NOMO-1 (cell line): ENCODE measurements around the gene CRPPA.
"Not testable (repeated sequence)": the region's sequence is repeated elsewhere in the genome, so short reads cannot be mapped to it uniquely, and the experiment has no call there.

ENCODE experiments used
- DNase-seq, 2 experiments: peaks; one replicate each; lab custom pipeline; 2025; ENCODE audit not compliant: unreplicated experiment in 2 of 2; lab: John Stamatoyannopoulos, UW

Gene CRPPA

DNA sequence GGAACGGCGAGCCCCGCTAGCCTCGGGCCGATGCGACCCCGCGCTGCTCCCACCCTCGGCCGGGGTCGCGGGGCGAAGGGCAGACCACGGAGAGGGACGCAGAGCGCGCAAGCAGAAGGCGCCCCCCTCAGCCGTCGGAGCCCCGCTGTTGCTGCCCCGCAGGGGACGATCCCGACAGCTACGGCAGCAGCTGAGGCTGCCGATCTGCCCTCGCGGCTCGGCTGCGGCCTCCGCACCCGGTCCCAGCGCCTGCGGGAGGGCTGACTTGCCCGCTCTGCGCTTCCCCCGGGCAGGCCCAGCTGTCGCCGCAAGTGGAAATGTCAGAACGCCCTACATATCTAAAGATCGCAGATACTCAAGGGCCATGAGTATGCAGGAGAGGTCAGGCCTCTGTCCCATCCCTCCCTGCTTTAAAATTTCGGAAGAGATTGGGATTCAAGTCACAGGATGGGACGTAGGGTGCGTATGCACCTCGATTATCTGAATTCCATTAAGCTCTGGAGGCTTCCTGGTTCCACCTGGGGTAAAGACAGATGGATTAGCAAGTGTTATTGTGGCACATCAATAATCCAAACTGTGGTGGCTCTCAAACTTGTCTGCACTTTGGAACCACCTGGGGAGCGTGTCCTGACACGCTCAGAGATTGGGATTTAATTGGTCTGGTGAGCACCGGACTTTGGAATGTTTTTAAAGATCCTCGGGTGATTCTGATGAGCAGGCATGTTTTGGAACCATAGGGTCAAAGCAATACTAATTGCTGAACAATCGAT is at the start of gene CRPPA:
TSS of gene CRPPA (minus strand) at position 206 of the 770 bp plus-strand sequence. CDS start 216 bp downstream, outside the sequence.
- peak in 1 of 2 experiments; percentile 13 for DNase-seq

DNA sequence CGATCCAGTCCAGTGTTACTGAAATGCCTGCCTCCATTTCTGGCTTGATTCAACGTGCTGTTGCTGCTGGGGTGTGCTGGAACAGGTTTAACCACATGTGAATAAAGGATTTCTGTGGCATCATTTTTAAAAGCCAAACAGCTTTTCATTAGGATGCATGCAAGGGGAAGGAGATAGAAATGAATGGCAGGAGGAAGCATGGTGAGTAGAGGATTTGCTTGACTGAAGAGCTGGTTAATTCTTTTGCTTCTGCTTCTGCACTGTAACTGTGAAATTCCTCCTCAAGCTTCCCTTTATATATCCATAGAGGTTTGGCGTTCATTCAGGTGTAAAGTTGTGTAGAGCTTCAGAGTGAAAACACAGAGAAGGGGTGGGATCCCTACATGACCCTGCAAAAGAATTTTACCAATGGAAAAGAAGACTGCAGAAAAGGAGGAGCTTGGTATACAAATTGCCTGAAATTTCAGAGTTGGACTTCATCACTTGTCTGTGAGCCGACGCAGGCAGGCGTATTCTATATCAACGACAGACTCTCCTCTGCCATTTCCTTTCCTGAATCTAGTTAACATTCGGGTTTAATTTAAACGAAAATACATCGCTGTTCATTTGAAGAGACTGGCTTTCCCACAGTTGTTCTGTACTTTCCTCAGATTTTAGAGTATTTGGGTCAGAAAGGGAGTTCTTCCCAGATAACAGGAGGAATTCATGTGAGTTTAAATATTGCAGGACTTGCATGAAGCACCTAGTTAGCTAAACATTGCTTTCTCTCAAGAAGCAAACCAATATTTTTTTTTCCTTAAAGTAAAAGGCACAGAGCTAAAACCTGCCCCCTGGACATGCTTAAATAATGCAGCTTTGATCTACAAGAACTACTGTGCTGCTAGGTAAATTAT is 44.4 kb upstream of the CRPPA start, which contains the start of gene SOSTDC1:
TSS of gene SOSTDC1 (minus strand) at position 270 of the 893 bp plus-strand sequence. CDS start at position 200, 70 bp downstream.
- no peak for DNase-seq

DNA sequence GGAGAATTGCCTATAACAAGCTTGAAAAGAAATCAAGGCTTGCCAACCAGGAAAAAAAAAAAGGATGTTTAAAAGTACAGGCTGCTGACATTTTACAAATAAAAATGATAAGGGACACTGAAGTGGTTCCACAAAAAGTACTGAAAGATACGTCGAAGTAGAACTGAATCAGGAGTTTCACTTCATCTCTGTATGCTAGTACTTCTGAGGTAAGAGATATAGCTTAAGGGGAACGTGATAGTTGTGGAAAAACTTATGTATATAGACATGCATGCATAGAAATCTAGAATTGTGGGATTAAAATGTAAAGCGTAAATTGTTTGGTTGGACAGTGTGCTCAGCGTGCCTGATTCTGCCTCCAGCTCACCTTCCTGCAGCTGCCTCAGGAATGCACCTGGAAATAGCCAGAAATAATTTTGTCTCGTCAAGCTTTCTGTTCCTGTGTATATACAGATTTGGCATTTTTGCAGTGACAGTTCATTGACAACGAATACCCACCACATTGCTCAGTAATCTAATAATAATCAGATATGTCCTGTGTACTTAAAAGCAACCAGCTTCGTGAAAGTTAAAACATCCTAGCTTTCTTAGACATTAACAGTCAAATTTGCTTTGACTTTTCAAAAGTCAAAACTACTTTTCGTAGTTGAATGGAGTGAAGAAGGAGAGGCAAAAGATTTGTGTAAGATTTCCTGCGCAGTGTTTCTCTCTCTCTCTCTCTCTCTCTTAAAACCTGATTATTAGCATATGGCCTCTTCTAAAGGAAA is 42.8 kb upstream of the CRPPA start:
- no peak for DNase-seq

DNA sequence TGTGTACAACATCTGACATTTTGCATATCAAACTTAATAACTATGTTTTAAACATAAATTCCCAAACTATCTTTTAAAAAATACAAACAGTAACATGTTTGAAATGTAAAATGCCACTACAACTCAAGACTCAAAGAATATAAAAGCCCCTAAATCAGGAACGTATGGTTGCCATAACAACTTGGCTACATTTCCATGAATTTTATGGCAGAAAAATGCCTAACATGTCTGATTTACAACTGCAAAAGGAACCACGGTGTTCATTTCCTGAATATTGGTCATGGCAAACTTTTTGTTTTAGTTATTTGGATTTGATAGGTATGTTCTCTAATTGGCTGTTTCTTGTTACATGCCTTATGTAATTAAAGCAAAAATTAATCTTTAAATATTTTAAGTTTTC is 42.2 kb upstream of the CRPPA start:
- DNase-seq = no peak

DNA sequence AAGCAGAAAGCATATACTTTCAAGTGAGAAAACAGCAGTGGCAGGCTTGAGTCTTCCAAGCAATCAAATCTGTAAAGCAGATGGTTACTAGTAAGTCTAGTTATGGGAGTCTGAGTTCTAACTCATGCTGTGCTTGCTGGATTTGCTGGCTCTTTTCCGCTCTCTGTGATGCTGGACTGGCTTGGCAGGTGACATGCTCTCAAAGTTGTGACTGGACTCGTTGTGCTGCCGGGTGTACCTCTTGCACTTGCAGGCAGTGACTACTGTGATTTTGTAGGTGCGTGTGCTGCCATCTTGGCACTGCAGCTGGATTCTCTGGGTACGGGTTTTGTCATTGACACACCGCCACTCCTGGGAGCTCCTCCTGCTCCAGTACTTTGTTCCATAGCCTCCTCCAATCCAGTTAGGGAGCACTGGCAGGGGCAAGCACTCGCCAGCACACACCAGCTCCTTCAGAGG is 41.1 kb upstream of the CRPPA start:
- DNase-seq = no peak

DNA sequence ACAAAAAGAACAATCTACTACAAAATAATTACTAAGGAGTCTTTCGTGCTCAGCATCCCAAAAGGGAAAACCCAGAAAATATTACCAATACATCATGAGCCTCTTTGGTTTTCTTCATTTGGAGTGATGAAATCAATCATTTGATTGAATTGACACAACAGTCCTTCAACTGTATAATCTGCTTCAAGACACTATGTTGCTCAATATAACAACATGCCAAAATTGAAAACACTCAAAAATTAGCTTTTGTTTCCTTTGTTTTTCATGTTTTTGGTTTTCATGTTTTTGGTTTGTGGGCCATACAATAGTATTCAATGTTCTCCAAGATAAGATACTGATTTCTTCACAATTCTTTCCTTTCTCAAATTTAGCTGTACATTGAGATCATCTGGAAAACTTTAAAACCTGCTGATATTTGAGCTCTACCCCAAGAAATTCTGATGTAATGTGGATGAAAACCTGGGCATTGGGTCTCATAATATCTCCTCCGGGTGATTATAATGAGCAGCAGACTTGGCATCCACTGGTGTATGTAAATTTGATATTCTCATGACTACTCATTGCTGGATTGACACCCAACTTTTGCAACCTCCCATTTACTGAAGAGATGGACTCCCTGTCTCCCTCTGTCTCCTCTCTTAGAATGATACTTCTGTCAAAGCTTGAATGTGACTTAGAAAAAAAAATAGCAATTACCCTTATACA is 39.6 kb upstream of the CRPPA start:
- no peak for DNase-seq

DNA sequence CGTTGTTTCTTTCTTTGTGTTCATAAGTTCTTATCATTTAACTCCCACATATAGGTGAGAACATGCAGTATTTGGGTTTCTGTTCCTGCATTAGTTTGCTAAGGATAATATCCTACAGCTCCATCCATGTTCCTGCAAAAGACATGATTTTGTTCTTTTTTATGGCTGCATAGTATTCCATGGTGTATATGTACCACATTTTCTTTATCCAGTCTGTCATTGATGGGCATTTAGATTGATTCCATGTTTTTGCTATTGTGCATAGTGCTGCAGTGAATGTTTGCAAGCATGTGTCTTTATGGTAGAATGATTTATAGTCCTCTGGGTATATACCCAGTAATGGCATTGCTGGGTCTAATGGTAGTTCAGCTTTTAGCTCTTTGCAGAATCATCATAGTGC is 35.0 kb upstream of the CRPPA start:
- DNase-seq = not testable (repeated sequence)

DNA sequence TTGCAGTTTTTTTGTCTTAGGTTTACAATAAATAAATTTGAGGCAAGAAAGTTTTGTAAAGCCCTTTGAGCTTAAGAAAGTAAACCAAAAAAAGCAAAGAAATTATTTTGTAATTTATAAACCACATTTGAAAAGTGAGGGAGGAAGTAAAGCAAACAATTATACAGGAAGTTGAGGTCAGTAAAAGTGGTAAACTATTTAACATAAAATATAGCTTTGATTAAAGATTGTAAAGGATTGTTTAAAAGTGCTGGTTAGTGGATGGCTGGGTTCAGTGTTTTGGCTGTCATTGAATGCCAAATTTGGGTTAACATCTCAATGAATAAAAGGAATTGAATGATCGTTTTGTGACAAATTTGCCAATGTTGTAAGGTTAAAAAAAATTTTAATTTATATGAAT is 34.3 kb upstream of the CRPPA start:
- DNase-seq = peak; percentile 0 to 35

DNA sequence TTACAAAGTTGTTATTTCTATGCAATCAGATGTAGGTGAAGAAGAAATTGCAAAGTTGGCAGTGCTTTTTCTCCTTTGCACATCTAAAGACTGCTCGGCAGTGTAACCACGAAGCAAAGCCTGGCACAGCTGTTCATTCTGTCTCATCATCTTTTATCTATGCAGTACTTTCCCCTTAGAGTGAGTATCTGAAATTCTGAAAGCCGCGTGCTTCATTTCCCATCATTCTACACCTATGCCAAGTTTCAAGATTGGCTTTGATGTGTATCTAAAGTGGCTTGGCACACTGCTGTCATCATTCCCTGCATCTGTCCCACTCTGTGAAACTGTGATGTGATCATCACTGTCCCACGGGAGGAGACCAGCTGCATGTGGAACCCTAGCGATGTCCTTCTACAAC is 29.0 kb upstream of the CRPPA start:
- DNase-seq = no peak

DNA sequence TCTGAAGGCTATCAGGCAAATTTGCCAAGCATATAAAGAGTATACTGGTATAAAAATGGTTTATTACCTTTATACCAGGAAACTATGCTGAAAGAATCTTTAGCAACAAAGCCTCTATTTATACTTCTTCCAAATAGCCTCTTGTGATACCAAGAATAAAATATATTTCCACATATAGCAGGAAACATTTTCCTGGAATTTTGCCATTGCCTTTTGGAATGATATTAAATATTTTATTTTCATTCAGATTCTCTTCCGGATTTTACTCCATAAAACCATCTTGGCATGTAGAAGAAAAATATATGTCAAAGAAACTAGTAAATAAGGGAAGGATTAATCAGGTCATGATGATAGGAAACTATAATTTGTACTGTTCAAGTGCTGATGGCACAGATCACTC is 26.5 kb upstream of the CRPPA start:
- DNase-seq = no peak

DNA sequence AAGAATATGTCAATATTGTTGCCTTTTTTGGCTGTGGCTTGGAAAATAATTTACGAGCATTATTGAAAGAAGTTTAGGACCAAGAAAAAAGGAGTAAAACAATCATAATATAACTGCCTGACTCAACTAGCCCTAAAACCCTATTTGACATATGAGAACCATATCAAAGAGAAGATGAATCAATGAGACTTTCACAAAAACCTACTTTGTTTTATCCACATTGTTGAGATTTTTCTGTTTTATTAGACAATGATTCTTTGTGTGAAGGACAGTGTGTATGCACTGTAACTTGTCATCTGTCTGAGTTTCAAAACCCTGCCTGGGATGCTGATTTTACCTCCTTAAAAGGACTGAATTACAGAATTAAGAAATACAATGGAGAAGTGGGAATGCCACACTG is 25.2 kb upstream of the CRPPA start:
- DNase-seq = no peak

DNA sequence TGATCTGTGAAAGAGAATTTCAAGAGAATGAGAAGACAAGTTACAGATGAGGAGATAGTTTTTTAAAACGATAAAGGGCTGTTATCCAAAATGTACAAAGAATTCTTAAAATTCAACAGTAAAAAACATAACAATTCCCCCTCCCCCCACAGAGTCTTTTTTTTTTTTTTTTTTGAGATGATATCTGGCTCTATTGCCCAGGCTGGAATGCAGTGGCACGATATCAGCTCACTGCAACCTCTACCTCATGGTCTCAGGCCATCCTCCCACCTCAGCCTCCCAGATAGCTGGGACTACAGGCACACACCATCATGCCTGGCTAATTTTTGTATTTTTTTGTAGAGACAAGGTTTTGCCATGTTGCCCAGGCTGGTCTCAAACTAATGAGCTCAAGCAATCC is 22.5 kb upstream of the CRPPA start:
- DNase-seq = not testable (repeated sequence)

DNA sequence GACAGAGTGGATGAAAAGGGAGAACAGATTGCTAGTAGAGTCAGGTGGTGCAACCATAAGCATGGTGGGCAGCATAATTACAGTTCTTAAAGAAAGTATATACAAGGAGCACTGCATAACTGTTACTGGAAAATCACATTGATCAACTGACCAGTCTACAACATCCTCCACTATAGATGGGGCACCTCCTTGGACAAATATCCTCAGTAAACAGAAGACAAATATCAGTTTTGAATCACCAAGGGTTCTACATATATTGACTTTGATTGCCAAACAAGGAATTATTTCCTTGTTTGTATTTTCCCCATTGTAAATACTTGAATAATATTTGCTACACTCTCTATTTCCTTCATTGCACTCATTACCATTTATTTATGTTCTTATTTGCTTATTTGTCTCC is 17.6 kb upstream of the CRPPA start:
- DNase-seq = no peak

DNA sequence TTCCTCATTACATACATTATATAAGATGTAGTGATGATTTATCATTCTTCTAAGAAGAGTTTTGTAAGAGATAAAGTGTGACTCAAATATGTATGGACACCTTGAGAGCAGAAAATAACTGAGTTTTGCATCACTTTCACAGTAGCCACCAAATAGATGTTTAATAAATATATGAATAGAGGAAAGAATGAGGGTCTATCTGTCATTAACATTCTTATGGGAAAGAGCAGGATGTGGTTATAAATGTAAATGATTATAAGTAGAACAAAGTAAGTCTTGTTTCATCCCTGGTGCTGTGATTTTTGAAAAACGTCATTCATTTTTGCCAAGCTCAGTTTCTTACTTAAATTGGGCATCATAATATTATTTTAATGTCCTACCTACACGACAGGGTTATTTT is 15.0 kb upstream of the CRPPA start:
- no peak for DNase-seq

DNA sequence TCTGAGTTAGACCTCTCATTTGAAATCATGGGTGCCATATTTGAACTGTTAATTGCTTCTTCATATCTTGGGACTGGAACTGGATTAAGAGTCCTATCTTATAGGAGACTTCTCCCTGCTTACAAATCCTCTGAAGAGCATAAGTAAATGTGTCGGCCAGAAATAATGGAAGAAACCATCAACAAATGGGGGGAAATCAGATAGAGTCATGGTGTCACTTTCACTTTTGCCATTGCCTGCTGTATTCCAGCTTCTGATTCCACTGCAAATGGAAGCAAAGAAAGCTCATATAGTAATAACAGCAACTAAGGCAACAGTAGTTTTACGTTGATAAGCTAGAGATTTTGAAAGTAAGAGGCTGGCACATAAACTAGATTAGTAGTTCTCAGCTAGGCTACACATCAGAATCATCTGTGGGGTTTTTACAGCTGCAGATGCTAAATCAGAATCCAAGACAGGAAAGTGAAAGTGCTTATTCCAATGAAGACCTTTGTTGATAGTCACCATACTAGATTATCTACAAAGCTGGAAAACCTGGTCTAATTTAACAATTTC is 12.3 kb upstream of the CRPPA start:
- no peak for DNase-seq

DNA sequence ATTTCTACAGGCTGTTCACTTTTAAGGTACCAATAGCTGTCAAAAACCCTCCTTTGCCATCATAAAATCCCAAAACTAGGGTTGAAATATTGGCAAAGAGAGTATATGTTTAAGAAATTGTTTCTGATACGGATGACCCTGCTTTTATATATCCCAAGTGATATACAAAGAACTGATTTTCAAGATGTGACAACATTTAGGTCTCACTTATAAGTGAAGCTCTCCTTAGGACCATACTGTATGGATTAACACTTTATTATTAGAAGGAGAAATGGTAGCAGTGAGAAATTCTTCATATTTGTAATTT is 11.0 kb upstream of the CRPPA start:
- no peak for DNase-seq

DNA sequence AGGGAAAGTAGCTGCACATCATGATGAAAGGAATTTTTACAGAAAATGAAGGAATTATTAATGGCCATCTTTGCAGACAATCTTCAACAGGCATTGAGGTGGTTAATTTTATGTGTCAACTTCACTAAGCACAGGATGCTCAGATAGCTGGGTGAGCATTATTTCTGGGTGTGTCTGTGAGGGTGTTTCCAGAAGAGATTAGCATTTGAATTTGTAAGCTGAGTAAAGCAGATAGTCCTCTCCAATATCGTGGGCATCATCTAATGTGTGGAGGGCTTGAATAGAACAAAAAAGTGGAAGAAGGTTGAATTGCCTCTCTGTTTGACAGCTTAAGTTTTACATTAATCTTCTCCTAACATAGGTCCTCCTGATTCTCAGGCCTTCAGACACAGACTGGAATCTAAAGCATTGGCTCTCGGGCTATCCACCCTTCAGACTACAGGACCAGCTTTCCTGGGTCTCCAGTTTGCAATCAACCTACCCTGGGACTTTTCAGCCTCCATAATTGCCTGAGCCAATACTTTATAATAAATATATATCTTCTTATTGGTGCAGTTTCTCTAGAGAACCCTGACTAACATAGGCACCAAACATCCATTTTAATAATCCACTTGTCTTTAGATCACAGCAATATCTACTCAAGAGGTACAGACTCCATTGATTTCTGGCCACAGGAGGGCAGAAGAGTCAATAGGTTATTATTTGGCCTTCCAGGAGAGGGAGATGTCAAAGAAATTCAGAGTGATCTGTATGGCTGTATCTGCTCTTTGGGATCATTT is 10.5 kb upstream of the CRPPA start:
- DNase-seq = peak in 1 of 2 experiments; percentile 0

DNA sequence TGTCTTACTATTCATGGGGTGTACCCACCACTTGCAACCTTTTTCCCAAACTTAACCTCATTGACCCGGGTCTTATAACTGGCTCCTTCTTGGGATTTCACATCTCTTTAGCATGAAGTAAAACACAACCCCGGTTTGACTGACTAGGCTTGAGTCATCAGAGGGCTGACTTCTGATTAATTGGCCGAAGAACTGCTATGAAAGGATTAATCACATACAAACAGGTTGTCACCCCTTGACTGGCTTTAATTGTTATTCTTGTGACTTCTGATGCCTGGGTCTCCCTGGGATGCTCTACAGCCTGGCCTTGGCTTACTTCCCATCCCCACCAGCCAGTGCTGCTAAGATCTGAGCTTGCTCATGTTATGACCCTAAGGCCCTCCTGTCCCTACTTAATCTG is 8.8 kb upstream of the CRPPA start:
- DNase-seq = no peak

DNA sequence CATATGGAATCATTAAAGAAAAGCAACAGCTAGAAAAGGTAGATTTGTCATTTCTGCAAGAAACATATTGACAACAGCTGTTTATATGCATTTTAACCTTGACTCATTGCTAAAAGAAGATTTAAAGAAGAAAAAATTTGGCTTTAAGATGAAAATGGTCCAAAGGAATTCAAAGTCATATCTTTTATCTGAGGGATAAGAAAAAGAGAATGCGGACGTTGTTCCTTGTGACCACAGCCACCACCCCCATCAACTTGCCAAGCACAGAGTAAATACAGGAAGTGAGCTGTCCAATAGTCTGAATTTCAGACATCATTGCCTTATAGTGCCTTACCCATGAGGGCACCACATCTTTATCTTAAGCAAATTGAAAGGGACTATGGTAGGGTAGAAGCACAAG is 7.3 kb upstream of the CRPPA start:
- DNase-seq = peak; percentile 31 to 40
